SK-MEL-5 (cell line): ENCODE data around the gene PNPLA3. TPM values are rescaled to one million over a fixed set of nuclear protein-coding genes. Genes with fewer than 3 reads are reported as not detected.
A peak's percentile ranks its signal among the peaks of the same experiment; 100 is the strongest.

Experiments
- DNase-seq: peaks from one replicate; pipeline ENCODE4 v3.0.0-alpha.2; 2016; ENCODE audit warnings: low read depth, low spot score
- in situ Hi-C: cut with HindIII; loops from 2 replicates; pipeline ENCODE4 v1.10.0; 2016; ENCODE audit warnings: low sequenced_read_pairs, high pct_unique_total_duplicates, low pct_unique_long_range_greater_than_20kb
- total RNA-seq: library from RNA; depleted of rRNA; stranded (reverse); fragments of >200 nt; shearing (Covaris generic); gene quantifications from 2 replicates; pipeline ENCODE4 v1.2.3, GENCODE V29; 2014

PNPLA3 gene
- total RNA-seq, 1 experiment from 2014 or later: 11.1 TPM

DNA sequence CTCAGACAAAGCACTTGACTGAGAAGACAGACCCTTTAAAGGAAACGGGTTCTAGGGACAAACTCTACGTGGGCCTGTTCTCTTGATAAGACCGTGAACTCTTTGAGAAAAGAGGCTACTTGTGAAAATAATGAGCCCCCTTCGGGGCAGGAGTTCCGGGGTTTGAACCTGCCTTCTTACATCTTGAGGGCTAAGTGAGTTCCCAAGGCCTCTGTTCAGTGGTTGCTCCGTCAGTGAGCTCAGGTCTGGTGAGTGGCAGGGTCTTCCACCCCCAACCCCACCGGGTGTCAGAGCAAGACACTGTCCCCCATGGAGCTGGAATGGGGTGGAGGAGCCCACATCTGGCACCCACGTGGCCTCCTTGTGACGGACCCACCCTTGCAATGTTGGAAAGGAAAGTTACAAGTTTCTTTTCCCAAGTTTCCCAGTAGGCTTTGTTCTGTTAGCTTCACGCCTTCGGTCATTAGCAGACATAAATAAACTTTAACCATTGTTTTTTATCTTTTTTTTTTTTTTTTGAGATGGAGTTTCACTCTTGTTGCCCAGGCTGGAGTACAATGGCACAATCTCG lies 25.3 kb downstream of the PNPLA3 start:
- in situ Hi-C loops: no loop called here
- no peak for DNase-seq

DNA sequence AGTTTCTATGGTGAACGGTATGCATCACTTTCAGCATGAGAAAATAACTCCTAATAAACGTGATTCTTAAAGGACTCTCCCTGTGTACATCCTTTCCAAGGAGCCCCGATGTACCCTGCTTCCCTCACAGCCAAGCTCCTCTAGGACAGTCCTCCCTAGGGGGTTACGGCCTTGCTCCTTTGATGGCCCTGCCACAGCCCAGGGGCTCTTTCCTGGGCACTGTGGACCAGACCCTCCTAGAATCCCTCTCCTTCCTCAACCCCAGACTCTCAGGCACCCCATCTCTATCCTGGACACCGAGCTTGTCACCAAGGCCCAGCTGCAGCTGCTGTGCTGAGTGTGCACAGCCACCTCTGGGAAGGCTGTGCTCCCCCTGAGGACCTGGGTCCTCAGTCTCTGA lies 27.8 kb downstream of the PNPLA3 start:
- no peak for DNase-seq
- in situ Hi-C loops: no loop called here

DNA sequence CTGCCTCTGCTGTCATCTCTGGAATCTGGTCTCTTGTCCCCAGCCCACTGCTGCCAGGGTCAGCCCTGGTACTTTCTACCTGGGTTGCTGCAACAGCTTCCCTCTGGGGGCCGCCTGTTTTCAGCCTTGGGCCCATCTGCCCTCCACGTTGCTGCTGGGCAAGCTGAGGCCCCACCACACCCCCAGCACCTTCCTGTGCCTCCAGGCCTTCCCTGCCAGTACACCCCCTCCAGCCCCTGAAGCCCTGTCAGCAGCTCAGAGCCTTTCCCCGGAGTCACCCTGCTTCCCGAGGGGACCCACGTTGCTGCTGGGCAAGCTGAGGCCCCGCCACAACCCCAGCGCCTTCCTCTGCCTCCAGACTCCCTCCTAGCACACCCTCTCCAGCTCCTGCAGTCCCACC lies 28.4 kb downstream of the PNPLA3 start:
- in situ Hi-C loops: no loop called here
- no peak for DNase-seq

DNA sequence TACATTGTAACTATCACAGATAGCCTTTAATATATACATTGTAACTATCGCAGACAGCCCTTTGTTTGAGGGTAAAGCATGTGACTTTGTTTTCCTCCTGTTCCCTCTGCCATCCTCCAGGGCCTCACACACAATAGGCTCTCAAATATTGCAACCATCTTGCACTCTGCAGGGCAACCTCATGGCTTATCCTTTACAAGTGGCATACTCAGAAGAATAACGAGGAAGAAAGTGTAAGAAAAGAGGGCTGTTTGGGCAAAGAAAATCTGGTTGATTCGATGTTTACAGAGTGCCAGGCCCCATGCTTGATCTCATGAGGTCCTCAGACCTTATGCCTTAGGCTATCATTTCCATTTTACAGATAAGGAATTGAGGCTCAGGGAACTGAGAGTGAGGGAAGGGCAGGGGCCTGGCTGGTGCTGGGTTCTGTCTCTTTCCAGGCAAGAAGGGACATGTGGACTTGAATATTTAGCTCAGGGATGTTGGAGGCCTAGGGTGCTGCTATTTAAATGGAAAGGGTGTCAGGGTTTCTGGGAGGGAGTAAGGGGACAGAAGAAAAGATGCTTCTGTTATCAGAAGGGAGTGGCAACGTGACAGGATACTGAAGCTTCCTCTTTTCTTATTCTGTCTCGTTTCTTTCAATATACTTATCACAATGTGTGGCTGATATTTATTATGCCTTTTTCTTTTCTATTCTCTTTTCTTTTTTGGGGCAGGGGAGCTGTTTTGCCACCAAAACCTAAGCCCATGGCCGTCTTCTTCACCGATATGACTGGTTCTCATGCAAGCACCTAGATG lies 30.6 kb downstream of the PNPLA3 start:
- in situ Hi-C loops: no loop called here
- DNase-seq: peak; percentile 63

DNA sequence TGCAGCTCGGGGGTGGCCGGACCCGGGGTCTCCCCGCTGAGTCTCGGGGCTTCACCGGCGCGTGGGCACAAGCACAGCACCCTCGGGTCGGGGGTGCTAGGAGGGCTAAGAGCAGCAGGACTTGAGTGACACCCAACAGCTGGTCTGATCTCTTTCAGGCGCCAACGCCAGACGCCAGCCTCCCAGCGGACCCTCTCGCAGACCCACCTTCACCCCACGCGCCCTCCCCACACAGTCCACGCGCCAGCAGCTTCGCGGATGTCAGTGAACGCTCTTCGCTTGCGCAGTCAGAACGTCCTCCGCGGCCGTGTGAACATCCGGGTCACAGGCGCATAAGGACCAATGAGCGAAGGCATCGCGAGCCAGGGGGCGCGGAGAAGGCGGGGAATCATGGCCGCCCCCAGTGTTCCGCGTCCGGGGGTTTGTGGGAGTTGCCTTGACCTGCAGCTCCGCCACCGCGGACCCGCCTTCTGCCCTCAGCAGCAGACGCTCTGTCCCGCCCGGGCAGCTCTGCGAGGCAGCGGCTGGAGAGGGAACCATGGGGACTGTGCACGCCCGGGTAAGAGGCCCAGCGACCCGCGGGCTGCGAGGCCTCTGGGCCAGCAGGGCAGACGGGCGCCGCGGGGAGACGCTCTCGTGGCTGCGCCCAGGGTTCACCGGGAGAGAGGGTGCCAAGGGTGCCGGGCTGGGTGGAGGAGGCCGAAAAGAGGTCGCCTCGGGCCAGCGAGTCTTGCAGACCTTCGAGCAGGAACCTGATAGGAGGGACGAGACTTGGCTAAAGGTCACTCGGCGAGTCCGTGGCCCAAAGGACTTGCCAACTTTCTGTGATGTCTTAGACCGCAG lies 31.7 kb downstream of the PNPLA3 start, which contains the start of gene SAMM50:
SAMM50 (plus strand) TSS at position 403 of the 843 bp plus-strand sequence; CDS start at position 539, 136 bp downstream.
- in situ Hi-C loops: no loop called here

DNA sequence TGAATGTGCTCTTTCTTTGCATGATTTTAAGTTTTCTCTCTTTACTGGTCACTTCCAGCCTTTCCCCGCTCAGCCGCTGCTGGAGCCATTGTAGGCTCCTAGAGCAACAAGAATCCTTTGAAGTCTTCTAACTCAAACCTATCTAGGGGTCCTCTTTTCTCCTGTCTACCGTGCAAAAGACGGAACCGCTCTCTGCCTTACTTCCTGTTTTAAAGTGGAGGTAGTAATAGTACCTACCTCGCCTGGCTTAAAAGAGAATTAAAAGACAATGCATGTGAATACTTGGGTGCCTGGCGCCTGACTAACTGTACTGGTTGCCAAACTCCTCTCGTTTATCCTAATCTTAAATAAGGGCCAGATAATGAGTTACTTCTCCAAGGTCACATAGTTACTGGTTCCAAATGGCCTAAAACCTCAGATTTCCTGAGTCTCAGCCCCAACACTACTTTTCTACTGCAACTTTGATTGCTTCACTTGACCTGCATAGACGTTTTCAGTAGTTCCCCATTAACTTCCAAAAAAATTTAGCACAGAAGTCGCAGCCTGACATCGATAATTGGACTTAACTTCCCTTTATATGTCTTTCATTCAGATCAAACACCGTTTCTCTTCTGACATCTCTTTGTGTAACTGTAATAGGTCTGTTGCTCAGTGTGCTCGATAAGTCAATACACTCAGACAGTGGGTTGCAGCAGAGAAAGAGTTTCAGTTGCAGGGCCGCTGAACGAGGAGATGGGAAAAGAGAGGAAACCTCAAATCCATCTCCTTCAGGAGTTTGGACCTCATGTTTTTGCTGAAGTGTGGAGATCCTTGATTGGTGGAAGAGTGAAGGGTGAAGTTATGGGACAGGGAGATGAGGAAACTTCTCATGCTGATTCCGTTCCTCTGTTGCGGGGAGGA lies 32.5 kb downstream of the PNPLA3 start:
- in situ Hi-C loops: no loop called here
- DNase-seq: no peak

More for the DNA sequence above, 31.7 kb downstream of the PNPLA3 start, which contains the start of gene SAMM50:
- peak; percentile 94 for DNase-seq

DNA sequence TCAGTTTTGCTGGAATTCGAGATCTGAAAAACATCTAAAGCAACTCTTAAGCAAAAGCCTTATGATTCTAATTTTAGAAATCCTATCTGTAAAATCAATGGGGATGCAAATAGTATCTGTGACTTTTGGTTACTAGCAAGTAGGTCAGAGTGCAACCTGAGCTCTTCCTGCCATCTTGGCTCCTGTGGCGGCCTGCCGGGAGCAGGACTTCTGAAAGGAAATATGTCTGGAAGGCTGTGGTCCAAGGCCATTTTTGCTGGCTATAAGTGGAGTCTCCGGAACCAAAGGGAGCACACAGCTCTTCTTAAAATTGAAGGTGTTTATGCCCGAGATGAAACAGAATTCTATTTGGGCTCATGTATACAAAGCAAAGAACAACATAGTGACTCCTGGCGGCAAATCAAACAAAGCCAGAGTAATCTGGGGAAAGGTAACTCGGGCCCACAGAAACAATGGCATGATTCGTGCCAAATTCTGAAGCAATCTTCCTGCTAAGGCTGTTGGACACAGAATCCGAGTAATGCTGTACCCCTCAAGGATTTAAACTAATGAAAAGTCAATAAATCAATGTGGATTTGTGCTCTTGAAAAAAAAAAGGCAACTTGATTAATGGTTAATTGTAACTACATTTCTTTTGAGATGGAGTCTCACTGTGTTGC lies 33.3 kb downstream of the PNPLA3 start:
- DNase-seq: no peak
- in situ Hi-C loops: no loop called here

DNA sequence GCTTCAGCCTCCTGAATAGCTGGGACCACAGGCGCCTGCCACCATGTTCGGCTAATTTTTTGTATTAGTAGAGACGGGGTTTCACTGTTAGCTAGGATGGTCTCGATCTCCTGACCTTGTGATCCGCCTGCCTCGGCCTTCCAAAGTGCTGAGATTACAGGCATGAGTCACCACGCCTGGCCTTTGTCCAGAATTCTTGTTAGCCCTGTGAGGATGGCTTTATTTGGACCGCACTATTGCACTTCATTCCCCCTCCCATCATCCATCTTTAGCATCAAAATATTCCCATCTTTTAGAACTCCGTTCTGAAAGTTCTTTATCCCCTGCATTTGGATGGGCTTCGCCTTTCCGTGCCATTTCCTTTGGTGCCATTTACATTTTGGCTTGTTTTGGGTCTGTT lies 34.3 kb downstream of the PNPLA3 start:
- no peak for DNase-seq

DNA sequence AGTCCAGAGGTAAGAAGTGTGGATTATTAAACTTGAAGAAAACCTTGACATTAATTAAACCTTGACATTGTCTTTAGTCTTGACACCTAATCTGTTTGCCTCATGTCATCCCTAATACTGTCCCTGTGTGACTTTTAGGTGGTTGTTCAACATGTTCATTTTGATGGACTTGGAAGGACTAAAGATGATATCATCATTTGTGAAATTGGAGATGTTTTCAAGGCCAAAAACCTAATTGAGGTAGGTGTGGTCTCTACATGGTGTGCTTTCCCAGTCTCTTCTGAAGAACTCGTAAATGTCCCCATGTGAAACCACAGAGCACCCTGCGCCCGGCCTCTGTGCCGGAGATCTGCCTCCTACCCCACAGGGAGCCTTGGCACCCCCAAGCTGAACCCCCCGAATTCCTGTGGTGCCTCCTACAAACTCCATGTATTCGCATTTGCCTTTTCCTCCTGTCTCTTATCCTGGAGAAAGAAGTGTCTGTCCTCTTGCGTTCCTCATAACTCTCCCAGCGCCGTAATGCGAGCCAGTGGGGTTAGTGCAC lies 40.8 kb downstream of the PNPLA3 start:
- in situ Hi-C loops: no loop called here
- DNase-seq: no peak

More for the DNA sequence above, 34.3 kb downstream of the PNPLA3 start:
- in situ Hi-C loops: no loop called here

DNA sequence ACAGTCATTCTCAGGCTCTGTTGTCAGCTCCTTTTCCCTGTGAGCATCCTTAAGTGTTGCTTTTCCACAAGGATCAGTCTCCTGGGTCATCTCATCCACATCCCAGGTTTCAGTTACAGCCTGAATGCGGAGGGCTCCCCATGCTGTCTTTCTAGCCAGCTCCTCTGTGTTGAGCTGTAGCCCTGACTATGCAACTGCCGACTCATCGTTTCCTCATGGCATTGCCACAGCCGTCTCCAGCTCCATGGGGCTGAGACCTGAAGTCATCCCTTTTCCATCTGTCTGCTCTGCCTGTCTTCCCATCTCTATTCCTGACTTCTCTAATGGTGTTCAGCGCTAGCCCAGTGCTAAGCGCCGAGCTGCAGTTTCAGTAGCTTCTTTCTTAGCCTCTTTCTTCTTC lies 43.5 kb downstream of the PNPLA3 start:
- no peak for DNase-seq
- in situ Hi-C loops: no loop called here

DNA sequence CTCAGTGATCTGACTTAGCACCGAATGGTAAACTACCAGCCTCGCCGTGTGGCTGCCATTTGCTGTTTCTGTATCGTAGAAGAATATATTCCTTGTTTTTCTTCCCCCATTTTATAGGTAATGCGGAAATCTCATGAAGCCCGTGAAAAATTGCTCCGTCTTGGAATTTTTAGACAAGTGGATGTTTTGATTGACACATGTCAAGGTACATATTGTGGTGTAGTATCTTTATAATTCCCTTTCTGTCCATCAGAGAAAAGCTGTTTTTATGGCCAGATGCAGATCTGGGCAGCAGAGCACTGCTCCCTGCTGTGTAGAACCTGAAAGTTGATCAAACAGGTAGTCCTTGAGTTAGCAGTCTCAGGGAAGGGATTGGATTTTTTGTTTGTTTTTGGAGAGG lies 45.0 kb downstream of the PNPLA3 start:
- in situ Hi-C loops: no loop called here
- DNase-seq: no peak

DNA sequence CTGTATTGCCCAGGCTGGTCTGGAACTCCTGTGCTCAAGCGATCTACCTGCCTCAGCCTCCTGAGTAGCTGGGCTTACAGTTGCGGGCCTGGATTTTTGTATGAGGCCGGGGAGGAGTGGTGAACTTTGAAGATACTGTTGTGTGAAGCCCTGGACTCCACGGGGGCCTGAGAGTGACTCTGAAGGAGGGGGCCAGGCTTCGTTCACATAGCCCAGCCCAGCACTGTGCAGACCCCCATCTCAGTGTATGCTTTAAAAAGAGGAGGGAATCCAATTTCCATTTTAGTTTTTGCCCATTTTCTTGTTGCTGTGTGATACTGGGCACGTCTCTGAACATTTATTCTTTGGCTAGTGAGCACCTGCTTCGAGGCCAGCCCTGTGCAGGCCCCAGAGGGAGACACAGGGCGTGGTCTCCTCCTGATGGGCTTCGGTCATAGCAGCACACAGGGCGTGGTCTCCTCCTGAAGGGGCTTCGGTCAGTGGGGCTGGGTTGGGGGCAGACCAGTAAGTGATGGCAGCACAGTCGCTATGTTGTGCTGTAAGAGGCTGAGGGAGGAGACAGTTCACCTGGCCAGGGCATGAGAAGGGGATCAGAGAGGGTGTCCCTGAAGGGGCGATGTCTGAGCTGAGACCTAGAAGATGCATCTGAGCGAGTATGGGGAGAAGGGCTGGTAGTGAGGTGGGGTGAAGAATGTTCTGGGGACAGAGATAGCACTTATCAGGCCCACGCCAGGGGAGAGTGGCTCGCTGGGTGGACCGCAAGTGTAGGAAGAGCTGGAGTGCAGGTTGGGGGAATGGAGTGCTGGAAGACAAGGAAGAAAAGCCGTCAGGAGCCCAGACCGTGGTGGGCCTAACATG lies 45.6 kb downstream of the PNPLA3 start:
- in situ Hi-C loops: no loop called here
- DNase-seq: no peak

DNA sequence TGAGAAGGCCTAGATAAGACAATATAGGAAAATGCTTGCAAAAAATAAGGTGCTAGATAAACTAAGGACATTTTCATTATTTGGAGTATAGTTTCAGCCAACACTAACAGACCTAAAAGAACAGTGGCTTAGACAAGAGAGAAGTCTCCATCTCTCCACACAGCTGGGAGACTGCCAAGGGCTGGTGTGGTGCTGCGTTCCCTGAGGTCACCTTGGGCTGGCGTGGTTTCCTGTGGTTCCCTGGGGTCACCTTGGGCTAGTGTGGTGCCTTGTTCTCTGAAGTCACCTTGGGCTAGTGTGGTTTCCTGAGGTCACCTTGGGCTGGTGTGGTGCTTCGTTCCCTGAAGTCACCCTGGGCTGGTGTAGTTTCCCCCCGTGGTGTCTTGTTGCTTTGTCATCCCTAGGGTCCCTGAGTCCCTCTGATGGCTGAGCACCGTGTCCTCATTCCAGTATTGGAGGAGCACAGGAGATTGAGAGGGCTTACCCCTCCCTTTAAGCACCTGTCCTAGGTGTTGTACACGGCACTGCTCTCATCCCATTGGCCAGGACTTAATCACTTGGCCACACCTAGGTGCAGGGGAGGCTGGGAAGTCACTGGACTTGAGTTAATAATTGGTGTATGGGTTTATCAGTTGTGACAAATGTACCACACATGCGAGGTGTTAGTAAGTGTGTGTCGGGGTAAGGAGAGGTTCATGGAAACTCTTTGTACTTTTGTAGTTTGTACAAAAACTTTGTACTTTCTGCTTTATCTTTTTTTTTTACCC lies 46.6 kb downstream of the PNPLA3 start:
- in situ Hi-C loops: no loop called here
- DNase-seq: no peak

DNA sequence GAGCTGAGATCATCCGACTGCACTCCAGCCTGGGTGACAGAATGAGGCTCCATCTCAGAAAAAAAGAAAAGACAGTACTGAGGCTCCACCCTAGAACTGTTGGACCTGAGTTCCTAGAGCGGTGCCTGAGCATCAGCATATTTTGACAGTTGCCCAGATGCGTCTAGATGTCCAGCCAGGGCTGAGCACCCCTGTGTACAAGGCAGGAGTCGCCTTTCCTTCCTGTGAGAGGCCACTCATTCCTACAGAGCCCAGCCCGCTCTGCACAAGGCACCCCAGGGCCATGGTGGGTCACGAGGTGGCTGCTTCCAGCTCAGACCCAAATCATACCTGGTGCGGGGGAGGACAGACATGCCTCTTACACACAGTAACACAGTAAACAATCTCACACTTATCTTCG lies 47.5 kb downstream of the PNPLA3 start:
- in situ Hi-C loops: no loop called here
- DNase-seq: no peak

DNA sequence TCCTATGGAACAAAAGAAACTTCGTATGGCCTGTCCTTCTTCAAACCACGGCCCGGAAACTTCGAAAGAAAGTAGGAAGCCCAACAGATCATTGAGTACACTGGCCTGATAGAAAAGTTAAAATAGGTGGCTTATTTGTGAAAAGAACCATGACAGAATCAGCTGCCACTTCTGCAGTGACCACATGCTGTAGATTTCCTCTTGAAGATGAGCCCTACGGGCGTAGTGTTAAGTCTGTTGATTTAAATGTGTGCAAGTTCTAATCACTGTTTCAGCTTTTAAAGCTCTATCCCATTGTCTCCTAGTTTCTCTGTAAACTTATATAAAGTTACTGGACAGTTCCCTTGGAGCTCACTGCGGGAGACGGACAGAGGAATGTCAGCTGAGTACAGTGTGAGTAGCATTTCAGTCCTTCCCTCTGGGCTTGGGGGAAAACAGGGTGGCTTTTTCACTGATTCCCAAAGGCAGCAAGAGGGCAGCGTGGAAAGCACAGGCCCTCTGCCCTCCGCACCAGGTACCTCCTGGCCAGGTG lies 49.4 kb downstream of the PNPLA3 start:
- DNase-seq: peak; percentile 88
- in situ Hi-C loops: no loop called here
